HL-60 (cell line): ENCODE data around the gene PCDHA13.

ENCODE experiments used
- GABPA ChIP-seq: IDR thresholded peaks from 2 replicates; pipeline ENCODE4 v1.6.1; 2012; ENCODE audit warnings: low read depth
- POLR2AphosphoS5 ChIP-seq: IDR thresholded peaks from 2 replicates; pipeline ENCODE4 v1.6.1; 2012; ENCODE audit warnings: low read depth
- TF ChIP-seq, protein P1 (sequence below): IDR thresholded peaks from one replicate; pipeline ENCODE4 v1.5.1; 2011; ENCODE audit warnings: low read length, control low read depth, inconsistent platforms; ENCODE audit not compliant: insufficient read depth
- TF ChIP-seq, protein P2 (sequence below): IDR thresholded peaks from 2 replicates; pipeline ENCODE4 v1.6.1; 2012; ENCODE audit warnings: low read depth; ENCODE audit not compliant: insufficient replicate concordance

DNA sequence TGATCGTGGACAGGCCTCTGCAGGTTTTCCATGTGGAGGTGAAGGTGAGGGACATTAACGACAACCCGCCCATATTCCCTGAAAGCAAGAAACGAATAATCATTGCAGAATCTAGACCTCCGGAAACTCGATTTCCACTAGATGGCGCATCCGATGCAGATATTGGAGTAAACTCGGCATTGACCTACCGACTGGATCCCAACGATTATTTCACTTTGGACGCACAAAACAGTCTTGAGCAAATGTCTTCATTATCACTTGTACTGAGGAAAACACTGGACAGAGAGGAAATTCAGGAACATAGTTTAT is 621 bp downstream of the PCDHA13 start:
- TF ChIP-seq, protein P1, sequence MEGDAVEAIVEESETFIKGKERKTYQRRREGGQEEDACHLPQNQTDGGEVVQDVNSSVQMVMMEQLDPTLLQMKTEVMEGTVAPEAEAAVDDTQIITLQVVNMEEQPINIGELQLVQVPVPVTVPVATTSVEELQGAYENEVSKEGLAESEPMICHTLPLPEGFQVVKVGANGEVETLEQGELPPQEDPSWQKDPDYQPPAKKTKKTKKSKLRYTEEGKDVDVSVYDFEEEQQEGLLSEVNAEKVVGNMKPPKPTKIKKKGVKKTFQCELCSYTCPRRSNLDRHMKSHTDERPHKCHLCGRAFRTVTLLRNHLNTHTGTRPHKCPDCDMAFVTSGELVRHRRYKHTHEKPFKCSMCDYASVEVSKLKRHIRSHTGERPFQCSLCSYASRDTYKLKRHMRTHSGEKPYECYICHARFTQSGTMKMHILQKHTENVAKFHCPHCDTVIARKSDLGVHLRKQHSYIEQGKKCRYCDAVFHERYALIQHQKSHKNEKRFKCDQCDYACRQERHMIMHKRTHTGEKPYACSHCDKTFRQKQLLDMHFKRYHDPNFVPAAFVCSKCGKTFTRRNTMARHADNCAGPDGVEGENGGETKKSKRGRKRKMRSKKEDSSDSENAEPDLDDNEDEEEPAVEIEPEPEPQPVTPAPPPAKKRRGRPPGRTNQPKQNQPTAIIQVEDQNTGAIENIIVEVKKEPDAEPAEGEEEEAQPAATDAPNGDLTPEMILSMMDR: no peak
- no peak for TF ChIP-seq POLR2AphosphoS5
- TF ChIP-seq, protein P2, sequence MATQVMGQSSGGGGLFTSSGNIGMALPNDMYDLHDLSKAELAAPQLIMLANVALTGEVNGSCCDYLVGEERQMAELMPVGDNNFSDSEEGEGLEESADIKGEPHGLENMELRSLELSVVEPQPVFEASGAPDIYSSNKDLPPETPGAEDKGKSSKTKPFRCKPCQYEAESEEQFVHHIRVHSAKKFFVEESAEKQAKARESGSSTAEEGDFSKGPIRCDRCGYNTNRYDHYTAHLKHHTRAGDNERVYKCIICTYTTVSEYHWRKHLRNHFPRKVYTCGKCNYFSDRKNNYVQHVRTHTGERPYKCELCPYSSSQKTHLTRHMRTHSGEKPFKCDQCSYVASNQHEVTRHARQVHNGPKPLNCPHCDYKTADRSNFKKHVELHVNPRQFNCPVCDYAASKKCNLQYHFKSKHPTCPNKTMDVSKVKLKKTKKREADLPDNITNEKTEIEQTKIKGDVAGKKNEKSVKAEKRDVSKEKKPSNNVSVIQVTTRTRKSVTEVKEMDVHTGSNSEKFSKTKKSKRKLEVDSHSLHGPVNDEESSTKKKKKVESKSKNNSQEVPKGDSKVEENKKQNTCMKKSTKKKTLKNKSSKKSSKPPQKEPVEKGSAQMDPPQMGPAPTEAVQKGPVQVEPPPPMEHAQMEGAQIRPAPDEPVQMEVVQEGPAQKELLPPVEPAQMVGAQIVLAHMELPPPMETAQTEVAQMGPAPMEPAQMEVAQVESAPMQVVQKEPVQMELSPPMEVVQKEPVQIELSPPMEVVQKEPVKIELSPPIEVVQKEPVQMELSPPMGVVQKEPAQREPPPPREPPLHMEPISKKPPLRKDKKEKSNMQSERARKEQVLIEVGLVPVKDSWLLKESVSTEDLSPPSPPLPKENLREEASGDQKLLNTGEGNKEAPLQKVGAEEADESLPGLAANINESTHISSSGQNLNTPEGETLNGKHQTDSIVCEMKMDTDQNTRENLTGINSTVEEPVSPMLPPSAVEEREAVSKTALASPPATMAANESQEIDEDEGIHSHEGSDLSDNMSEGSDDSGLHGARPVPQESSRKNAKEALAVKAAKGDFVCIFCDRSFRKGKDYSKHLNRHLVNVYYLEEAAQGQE: no peak
- no peak for TF ChIP-seq GABPA
